Cardiac fibroblast (primary cell): ENCODE data around the gene NPAS3.
A peak's percentile ranks its signal among the peaks of the same experiment; 100 is the strongest.

Experiments
- DNase-seq, 2 donors: peaks; one replicate each; pipeline versions ENCODE4 v3.0.0 to v3.0.0-alpha.2; 2010; ENCODE audit warnings: low read depth in 2 of 2
- H3K4me3 ChIP-seq, 2 donors: replicated peaks in 1 of 2; 1 replicate in 1 of 2; 2 replicates in 1 of 2; pipeline ENCODE4 v1.5.1; 2011; ENCODE audit warnings: low read depth in 2 of 2, low read length in 2 of 2, mild to moderate bottlenecking in 2 of 2, moderate library complexity in 1 of 2
- TF ChIP-seq, protein P1 (sequence below): IDR thresholded peaks from one replicate; pipeline ENCODE4 v1.5.1; 2011; ENCODE audit warnings: low read depth, mild to moderate bottlenecking, low read length, inconsistent platforms

NPAS3 gene

GRCh38 chr14:33194551-33194950 is 255.9 kb downstream of the NPAS3 start:
- no peak for DNase-seq
- TF ChIP-seq, protein P1, sequence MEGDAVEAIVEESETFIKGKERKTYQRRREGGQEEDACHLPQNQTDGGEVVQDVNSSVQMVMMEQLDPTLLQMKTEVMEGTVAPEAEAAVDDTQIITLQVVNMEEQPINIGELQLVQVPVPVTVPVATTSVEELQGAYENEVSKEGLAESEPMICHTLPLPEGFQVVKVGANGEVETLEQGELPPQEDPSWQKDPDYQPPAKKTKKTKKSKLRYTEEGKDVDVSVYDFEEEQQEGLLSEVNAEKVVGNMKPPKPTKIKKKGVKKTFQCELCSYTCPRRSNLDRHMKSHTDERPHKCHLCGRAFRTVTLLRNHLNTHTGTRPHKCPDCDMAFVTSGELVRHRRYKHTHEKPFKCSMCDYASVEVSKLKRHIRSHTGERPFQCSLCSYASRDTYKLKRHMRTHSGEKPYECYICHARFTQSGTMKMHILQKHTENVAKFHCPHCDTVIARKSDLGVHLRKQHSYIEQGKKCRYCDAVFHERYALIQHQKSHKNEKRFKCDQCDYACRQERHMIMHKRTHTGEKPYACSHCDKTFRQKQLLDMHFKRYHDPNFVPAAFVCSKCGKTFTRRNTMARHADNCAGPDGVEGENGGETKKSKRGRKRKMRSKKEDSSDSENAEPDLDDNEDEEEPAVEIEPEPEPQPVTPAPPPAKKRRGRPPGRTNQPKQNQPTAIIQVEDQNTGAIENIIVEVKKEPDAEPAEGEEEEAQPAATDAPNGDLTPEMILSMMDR, result no peak
- H3K4me3 ChIP-seq, result no peak overlapping the region

DNA sequence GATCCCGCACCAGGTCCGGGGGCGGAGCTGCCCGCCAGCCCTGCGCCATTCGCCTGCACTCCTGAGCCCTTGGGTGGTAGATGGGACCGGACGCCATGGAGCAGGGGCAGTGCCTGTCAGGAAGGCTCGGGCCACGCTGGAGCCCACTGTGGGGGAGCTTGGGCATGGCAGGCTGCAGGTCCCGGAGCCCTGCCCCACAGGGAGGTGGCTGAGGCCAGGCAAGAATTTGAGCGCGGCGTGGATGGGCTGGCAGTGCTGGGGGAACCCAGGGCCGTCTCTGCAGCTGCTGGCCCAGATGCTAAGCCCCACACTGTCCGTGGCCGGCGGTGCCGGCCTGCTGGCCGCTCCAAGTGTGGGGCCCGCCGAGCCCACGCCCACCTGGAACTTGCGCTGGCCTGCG is 260.0 kb downstream of the NPAS3 start:
- DNase-seq, result no peak
- no peak overlapping the region for H3K4me3 ChIP-seq
- TF ChIP-seq, protein P1, result no peak

GRCh38 chr14:33201116-33201515 is 262.4 kb downstream of the NPAS3 start:
- TF ChIP-seq, protein P1, result no peak
- no peak for DNase-seq
- no peak overlapping the region for H3K4me3 ChIP-seq

- TF ChIP-seq, protein P1, result no peak
- no peak overlapping the region for H3K4me3 ChIP-seq
- DNase-seq, result no peak
Observed at GRCh38 chr14:33206981-33207380, 268.3 kb downstream of the NPAS3 start.

DNA sequence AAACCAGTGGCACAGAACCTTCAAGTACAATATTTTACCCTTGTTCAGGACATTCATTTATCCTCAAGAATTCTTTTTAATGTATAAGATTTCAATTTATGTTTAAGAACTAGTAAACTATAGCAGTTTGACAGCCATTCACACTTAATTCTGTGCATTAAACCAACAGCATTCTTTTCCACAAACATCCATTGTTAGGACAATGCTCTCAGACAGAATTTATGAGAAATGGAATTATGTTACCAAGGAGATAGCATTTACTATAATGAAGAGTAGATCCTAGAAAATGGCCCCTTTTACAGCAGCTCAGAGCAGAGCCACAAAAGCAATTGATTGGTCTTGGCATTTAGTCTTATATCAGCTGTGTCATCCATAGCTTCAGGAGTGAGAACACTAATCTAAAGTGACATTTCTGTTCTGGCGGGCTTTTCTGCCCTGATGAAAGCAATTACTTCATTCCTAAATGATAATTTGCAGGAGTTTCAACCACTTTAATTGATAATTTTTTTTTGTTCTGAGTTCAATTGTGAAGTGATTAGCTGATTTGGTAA is 268.9 kb downstream of the NPAS3 start:
- no peak for DNase-seq

DNA sequence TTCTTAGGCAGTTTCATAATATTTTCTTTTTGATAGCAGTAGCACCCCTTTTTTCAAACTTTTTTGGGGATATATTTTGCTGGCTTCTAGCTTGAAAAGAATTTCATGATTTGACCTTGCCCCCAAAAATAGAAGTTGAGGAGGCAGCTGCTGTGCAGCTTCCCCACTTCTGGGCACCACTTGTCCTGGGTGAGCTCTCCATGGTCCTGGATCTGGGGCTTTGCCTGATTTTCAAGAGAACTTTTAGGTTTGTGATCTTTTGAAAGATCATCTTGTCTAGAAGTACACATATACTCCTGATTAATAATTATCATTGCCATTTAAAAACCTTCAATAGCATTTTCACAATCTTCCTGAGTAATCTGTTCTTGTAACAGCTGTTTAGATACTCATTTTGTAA is 271.6 kb downstream of the NPAS3 start:
- TF ChIP-seq, protein P1, result no peak
- DNase-seq, result peak; percentile 41 to 49
- H3K4me3 ChIP-seq, result no peak overlapping the region

More for the DNA sequence above, 268.9 kb downstream of the NPAS3 start:
- H3K4me3 ChIP-seq, result no peak overlapping the region
- TF ChIP-seq, protein P1, result no peak

DNA sequence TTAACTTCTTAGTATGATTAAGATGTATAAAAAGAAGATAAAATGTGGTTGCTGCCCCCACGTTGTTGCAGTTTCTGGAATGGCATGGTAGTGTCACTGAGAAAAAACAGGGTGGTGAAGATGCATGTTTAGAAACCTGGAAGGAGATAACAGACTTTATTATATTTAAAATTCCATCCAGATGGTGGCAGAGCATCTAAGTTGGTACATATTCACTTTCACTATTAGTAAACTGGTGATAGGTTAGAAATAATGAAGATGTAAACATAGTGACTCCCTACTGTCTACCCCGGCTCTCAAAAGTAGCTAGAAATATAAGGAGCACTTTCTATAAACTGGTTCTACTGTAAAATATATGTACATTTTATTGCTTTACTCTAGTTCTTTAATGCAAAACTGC is 279.3 kb downstream of the NPAS3 start:
- DNase-seq, result no peak
- TF ChIP-seq, protein P1, result no peak
- no peak overlapping the region for H3K4me3 ChIP-seq
